OCI-LY7 (cell line): Measurements from ENCODE around the gene WNT7B. TPM values are rescaled to one million over a fixed set of nuclear protein-coding genes. Genes with fewer than 3 reads are reported as not detected.

Source experiments
- BruUV-seq: library from RNA; stranded (reverse); fragments of 400-500 nt; replicated peaks from 2 replicates; lab custom pipeline; 2021; lab: Mats Ljungman, UMichigan
- CTCF ChIA-PET: fragments of 300-600 bp; sonication (Branson Sonifier 250); formaldehyde crosslinking; loops from one replicate; lab custom pipeline; 2022; ENCODE audit warnings: antibody characterized with exemption; ENCODE audit not compliant: unreplicated experiment; lab: Charles Lee
- POLR2A ChIA-PET: fragments of 300-600 bp; sonication (Branson Sonifier 250); formaldehyde crosslinking; loops from one replicate; lab custom pipeline; 2022; ENCODE audit warnings: antibody characterized with exemption; lab: Charles Lee
- DNase-seq: peaks from one replicate; pipeline ENCODE4 v3.0.0-alpha.2; 2015; ENCODE audit warnings: low spot score
- H2AFZ ChIP-seq: fragments of 200-600 bp; sonication (generic), shearing (Covaris generic); 2 replicates; pipeline ENCODE4 v1.6.1; 2014; ENCODE audit warnings: mild to moderate bottlenecking, antibody characterized with exemption, low read length, moderate library complexity
- H3K27ac ChIP-seq: fragments of 200-600 bp; sonication (generic); 2 replicates; pipeline ENCODE4 v1.5.1; 2014; ENCODE audit warnings: mixed run types, low read depth, mild to moderate bottlenecking, moderate library complexity, low read length, inconsistent platforms; ENCODE audit not compliant: poor library complexity, severe bottlenecking
- H3K36me3 ChIP-seq: fragments of 200-600 bp; sonication (generic); 2 replicates; pipeline ENCODE4 v1.6.1; 2014; ENCODE audit warnings: mild to moderate bottlenecking, antibody characterized with exemption, low read length, moderate library complexity, mixed read lengths; ENCODE audit not compliant: insufficient read depth
- H3K4me1 ChIP-seq: fragments of 200-600 bp; sonication (generic); 2 replicates; pipeline ENCODE4 v1.5.1; 2014; ENCODE audit warnings: mild to moderate bottlenecking, low read length; ENCODE audit not compliant: insufficient read depth, poor library complexity, severe bottlenecking
- H3K4me2 ChIP-seq: fragments of 200-600 bp; sonication (generic); 2 replicates; pipeline ENCODE4 v1.6.1; 2014; ENCODE audit warnings: mild to moderate bottlenecking, low read length
- H3K4me3 ChIP-seq: fragments of 200-600 bp; sonication (generic); 2 replicates; pipeline ENCODE4 v1.5.1; 2014; ENCODE audit warnings: mild to moderate bottlenecking, low read depth, low read length; ENCODE audit not compliant: poor library complexity, severe bottlenecking
- H3K79me2 ChIP-seq: fragments of 200-600 bp; sonication (generic); 2 replicates; pipeline ENCODE4 v1.6.1; 2016; ENCODE audit warnings: low read depth, mild to moderate bottlenecking, low read length, moderate library complexity, mixed read lengths; ENCODE audit not compliant: insufficient read depth
- H3K9me2 ChIP-seq: fragments of 200-600 bp; sonication (generic); 2 replicates; pipeline ENCODE4 v1.6.1; 2016; ENCODE audit warnings: mild to moderate bottlenecking, low read length, mixed read lengths; ENCODE audit not compliant: insufficient read depth
- H3K9me3 ChIP-seq: fragments of 200-600 bp; sonication (generic); 2 replicates; pipeline ENCODE4 v1.6.1; 2014; ENCODE audit warnings: mild to moderate bottlenecking, mixed run types, low read length, mixed read lengths
- H4K20me1 ChIP-seq: fragments of 200-600 bp; sonication (generic); 2 replicates; pipeline ENCODE4 v1.6.1; 2014; ENCODE audit warnings: mild to moderate bottlenecking, antibody characterized with exemption, low read length, moderate library complexity, mixed read lengths; ENCODE audit not compliant: insufficient read depth
- EZH2phosphoT487 ChIP-seq: fragments of 200-600 bp; sonication (generic); IDR thresholded peaks from 2 replicates; pipeline ENCODE4 v1.6.1; 2018; ENCODE audit warnings: low read depth, borderline replicate concordance, mild to moderate bottlenecking, mixed run types, antibody characterized with exemption, low read length, moderate library complexity, mixed read lengths
- intact Hi-C: fragments of 100-400 bp; cut with micrococcal nuclease; formaldehyde crosslinking; loops from one replicate; pipeline ENCODE4 v1.10.0; 2022; ENCODE audit not compliant: unreplicated experiment
- total RNA-seq, 2 experiments: library from RNA; depleted of rRNA in 1 of 2; stranded (reverse); fragments of >200 nt in 1 of 2; shearing (Covaris generic) in 1 of 2; gene quantifications; 2 replicates each; pipeline ENCODE4 v1.2.3, GENCODE V29; 2014 to 2022
- TF ChIP-seq, protein P1 (sequence below): fragments of 200-600 bp; sonication (generic); conservative IDR thresholded peaks from 2 replicates; pipeline ENCODE4 v1.5.1; 2014; ENCODE audit warnings: mild to moderate bottlenecking, antibody characterized with exemption, low read length, moderate library complexity, mixed read lengths

The WNT7B gene
- total RNA-seq, 2 experiments from 2014 or later, result not detected

DNA sequence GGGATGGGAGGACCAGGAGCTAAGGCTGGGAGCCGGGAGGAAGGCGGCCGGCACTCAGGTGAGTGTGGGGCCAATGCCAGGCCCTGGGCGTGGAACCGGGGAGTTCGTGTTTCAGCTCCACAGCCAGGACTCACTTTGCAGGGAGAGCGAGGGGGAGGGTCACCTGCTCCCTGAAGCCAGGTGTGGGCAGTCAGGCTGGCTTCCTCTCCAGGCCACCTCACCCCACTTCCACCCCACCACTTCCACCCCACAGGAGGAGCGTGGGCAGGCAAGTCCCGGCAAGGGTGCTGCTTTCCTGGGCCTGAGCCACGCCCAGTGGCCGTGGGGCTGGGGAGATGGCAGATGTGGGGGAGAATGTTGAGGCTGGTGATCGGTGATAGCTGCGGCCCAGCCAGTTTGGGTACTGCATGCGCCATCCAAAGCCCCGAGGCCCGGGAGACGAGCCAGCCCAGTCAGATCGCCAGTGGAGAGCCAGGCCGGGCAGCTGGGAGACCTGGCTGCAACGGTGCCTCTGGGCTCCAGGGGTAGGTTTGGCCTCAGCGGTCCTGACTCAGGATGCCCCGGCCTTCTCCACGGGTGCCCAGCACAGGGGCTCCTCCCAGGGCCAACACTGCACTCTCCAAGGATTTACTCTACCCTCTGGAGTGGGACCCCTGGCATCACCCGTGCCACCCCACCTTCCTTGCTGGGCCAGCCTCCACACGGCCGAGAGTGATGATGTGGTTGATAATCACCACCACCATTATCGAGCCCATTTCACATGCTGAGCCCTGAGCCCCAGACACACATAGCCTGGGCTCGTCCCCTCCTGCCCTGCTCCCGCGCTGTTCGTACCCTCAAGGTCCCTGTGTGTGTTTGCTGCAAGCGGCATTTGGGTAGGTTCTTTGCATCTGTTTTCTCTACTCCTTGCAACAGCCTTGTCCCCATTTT is 93.8 kb downstream of the WNT7B start:
- Histone ChIP-seq H2AFZ (no peak overlapping the region), H3K4me2 (no peak overlapping the region), H3K9me2 (no peaks in the 10 kb centered on the region), H3K27ac (no peak overlapping the region), H3K9me3 (no peaks in the 10 kb centered on the region), H3K36me3 (no peaks in the 10 kb centered on the region), H4K20me1 (no peaks in the 10 kb centered on the region), H3K4me1 (no peaks in the 10 kb centered on the region), H3K79me2 (no peaks in the 10 kb centered on the region), H3K4me3 (no peak overlapping the region)
- no peak for TF ChIP-seq EZH2phosphoT487
- TF ChIP-seq, protein P1, sequence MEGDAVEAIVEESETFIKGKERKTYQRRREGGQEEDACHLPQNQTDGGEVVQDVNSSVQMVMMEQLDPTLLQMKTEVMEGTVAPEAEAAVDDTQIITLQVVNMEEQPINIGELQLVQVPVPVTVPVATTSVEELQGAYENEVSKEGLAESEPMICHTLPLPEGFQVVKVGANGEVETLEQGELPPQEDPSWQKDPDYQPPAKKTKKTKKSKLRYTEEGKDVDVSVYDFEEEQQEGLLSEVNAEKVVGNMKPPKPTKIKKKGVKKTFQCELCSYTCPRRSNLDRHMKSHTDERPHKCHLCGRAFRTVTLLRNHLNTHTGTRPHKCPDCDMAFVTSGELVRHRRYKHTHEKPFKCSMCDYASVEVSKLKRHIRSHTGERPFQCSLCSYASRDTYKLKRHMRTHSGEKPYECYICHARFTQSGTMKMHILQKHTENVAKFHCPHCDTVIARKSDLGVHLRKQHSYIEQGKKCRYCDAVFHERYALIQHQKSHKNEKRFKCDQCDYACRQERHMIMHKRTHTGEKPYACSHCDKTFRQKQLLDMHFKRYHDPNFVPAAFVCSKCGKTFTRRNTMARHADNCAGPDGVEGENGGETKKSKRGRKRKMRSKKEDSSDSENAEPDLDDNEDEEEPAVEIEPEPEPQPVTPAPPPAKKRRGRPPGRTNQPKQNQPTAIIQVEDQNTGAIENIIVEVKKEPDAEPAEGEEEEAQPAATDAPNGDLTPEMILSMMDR, result no peak
- intact Hi-C loops, result no loop called here
- no TSS peak for BruUV-seq
- no peak for DNase-seq
- ChIA-PET CTCF (no interaction called here), POLR2A (no interaction called here)

DNA sequence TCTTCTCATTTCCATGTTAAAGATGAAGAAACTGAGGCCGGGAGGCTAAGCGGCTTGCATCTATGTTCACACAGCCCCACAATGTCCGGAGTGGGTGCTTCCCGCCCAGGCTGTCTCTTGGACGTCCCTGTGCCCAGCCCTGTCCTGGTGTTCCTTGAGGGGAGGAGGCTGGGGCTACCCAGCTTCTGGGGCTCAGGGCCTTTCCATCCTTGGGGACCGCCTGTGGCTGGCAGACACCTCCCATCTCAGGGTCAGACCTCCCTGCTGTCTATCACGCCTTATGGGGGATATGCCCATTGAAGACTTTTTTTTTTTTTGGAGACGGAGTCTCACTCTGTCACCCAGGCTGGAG is 95.5 kb downstream of the WNT7B start:
- CTCF ChIA-PET, result no interaction called here
- no peaks in the 10 kb centered on the region for H3K9me2 ChIP-seq
- no peaks in the 10 kb centered on the region for H3K36me3 ChIP-seq
- H3K4me2 ChIP-seq, result no peak overlapping the region
- intact Hi-C loops, result no loop called here
- H2AFZ ChIP-seq, result no peak overlapping the region
- TF ChIP-seq, protein P1, result no peak
- TF ChIP-seq EZH2phosphoT487, result no peak
- no peaks in the 10 kb centered on the region for H3K79me2 ChIP-seq
- BruUV-seq, result no TSS peak
- no peak for DNase-seq
- no peaks in the 10 kb centered on the region for H4K20me1 ChIP-seq
- POLR2A ChIA-PET, result no interaction called here
- no peaks in the 10 kb centered on the region for H3K9me3 ChIP-seq
- H3K4me3 ChIP-seq, result no peak overlapping the region
- no peak overlapping the region for H3K27ac ChIP-seq
- H3K4me1 ChIP-seq, result no peaks in the 10 kb centered on the region
